ENCODE results near the gene UNC79.
A peak's percentile ranks its signal among the peaks of the same experiment; 100 is the strongest.

DNA sequence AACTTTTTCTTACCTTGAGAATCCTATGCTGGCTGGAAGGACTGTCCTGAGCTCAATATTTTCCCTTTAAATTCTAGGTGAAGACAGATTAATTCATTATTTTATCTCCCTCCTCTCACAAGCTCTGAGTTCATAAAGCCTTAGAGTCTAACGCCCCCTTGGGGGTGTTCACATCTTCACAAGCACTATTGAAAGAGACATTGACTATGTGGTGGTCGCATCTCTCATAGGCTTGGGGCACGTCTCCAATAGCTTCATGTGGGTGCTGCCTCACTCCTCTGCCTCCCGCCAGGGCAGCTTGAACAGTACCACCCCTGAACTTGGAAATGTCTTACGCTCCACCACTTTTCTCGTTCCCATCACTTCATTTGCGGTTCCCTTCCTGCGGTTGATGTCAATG, 106.2 kb downstream of the UNC79 start:
- TF ChIP-seq, protein P1, sequence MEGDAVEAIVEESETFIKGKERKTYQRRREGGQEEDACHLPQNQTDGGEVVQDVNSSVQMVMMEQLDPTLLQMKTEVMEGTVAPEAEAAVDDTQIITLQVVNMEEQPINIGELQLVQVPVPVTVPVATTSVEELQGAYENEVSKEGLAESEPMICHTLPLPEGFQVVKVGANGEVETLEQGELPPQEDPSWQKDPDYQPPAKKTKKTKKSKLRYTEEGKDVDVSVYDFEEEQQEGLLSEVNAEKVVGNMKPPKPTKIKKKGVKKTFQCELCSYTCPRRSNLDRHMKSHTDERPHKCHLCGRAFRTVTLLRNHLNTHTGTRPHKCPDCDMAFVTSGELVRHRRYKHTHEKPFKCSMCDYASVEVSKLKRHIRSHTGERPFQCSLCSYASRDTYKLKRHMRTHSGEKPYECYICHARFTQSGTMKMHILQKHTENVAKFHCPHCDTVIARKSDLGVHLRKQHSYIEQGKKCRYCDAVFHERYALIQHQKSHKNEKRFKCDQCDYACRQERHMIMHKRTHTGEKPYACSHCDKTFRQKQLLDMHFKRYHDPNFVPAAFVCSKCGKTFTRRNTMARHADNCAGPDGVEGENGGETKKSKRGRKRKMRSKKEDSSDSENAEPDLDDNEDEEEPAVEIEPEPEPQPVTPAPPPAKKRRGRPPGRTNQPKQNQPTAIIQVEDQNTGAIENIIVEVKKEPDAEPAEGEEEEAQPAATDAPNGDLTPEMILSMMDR (IDR thresholded peaks at IDR 0.05): peak in 3 of 12 donors; percentile 3 to 17 (median 9)
- TF ChIP-seq POLR2A (IDR thresholded peaks at IDR 0.05): no peak

Measured in heart left ventricle (tissue), 13 donors.